ENCODE data around the gene KDM4C.

- TF ChIP-seq CTCF (IDR thresholded peaks at IDR 0.05; ENCODE audit: borderline replicate concordance, extremely low read depth, low read length, poor library complexity, severe bottlenecking): no peak
- no peak for TF ChIP-seq EZH2 (IDR thresholded peaks at IDR 0.05; ENCODE audit: borderline replicate concordance, low read depth, low read length, severe bottlenecking)
Observed at GRCh38 chr9:7009065-7009464, 251.3 kb downstream of the KDM4C start.

All from DND-41 (cell line).